GM12878 (cell line): ENCODE data around the gene C8G. TPM values are rescaled to one million over a fixed set of nuclear protein-coding genes. Genes with fewer than 3 reads are reported as not detected.

Source experiments
- ATAC-seq: fragments of 200-7000 bp; cut with Tn5 transposase; 3 replicates; pipeline ENCODE4 v1.9.1; 2020; ENCODE audit warnings: mild to moderate bottlenecking, moderate library complexity
- BruUV-seq: library from RNA; stranded (reverse); fragments of 400-500 nt; replicated peaks from 2 replicates; lab custom pipeline; 2021; lab: Mats Ljungman, UMichigan
- CTCF ChIA-PET: fragments of 300-600 bp; sonication (Branson Sonifier 250); formaldehyde crosslinking; extraction: SDS; loops from one replicate; lab custom pipeline; 2021; ENCODE audit warnings: inconsistent platforms; lab: Yijun Ruan, JAX
- POLR2A ChIA-PET: fragments of 350-600 bp; formaldehyde crosslinking; extraction: SDS; loops from one replicate; lab custom pipeline; 2021; ENCODE audit warnings: inconsistent platforms; lab: Charles Lee
- RAD21 ChIA-PET: fragments of 300-600 bp; sonication (Branson Sonifier 250); formaldehyde crosslinking; loops from one replicate; lab custom pipeline; 2023; ENCODE audit warnings: antibody characterized with exemption; ENCODE audit not compliant: unreplicated experiment; lab: Charles Lee
- SMC1A ChIA-PET: fragments of 300-600 bp; sonication (Branson Sonifier 250); formaldehyde crosslinking; loops from one replicate; lab custom pipeline; 2023; ENCODE audit not compliant: unreplicated experiment, uncharacterized antibody; lab: Charles Lee
- DNase-seq: peaks from one replicate; pipeline ENCODE4 v3.0.0-alpha.2; 2011; ENCODE audit warnings: low read depth, low spot score
- FAIRE-seq: peaks from 3 replicates; lab custom pipeline; 2011; peaks lifted over from hg19 to GRCh38; lab: Jason Lieb, UNC
- H2AFZ ChIP-seq: 2 replicates; pipeline ENCODE4 v1.6.0; 2011; ENCODE audit warnings: low read depth, low read length, control low read depth; ENCODE audit not compliant: control insufficient read depth
- H3K27ac ChIP-seq: 2 replicates; pipeline ENCODE4 v1.5.1; 2011; ENCODE audit warnings: control low read depth; ENCODE audit not compliant: control insufficient read depth, insufficient read depth
- H3K27me3 ChIP-seq, 2 experiments: replicated peaks in 1 of 2; 2 replicates each; pipeline versions ENCODE4 v1.6.0 to v1.6.1; 2011; ENCODE audit warnings: low read length in 1 of 2; ENCODE audit not compliant: control insufficient read depth in 2 of 2, insufficient read depth in 2 of 2
- H3K36me3 ChIP-seq, 2 experiments: 2 replicates each; pipeline ENCODE4 v1.5.1; 2011; ENCODE audit warnings: low read length in 1 of 2; ENCODE audit not compliant: control insufficient read depth in 2 of 2, insufficient read depth in 2 of 2
- H3K4me1 ChIP-seq: 2 replicates; pipeline ENCODE4 v1.6.1; 2011; ENCODE audit warnings: mild to moderate bottlenecking, low read length, moderate library complexity, mixed read lengths; ENCODE audit not compliant: control insufficient read depth, insufficient read depth
- H3K4me2 ChIP-seq: 2 replicates; pipeline ENCODE4 v1.6.0; 2011; ENCODE audit warnings: control low read depth; ENCODE audit not compliant: control insufficient read depth, insufficient read depth
- H3K4me3 ChIP-seq: fragments of 200-600 bp; sonication (generic); 2 replicates; pipeline ENCODE4 v1.5.1; 2016
- H3K79me2 ChIP-seq: 2 replicates; pipeline ENCODE4 v1.6.0; 2011; ENCODE audit warnings: low read length; ENCODE audit not compliant: control insufficient read depth, insufficient read depth
- H3K9ac ChIP-seq: 2 replicates; pipeline ENCODE4 v1.8.0; 2011; ENCODE audit warnings: low read length, control low read depth, mixed read lengths; ENCODE audit not compliant: control insufficient read depth, insufficient read depth
- H3K9me3 ChIP-seq: replicated peaks from 3 replicates; pipeline ENCODE4 v1.5.1; 2011; ENCODE audit warnings: mild to moderate bottlenecking, low read length; ENCODE audit not compliant: control insufficient read depth, insufficient read depth
- H4K20me1 ChIP-seq: 2 replicates; pipeline ENCODE4 v1.6.0; 2011; ENCODE audit not compliant: control insufficient read depth, insufficient read depth
- ATF7 ChIP-seq: fragments of 450-650 bp; IDR thresholded peaks from 2 replicates; pipeline ENCODE4 v1.6.1; 2016; ENCODE audit warnings: low read depth, mild to moderate bottlenecking
- BMI1 ChIP-seq: fragments of 450-650 bp; IDR thresholded peaks from 2 replicates; pipeline ENCODE4 v1.6.1; 2016; ENCODE audit warnings: mild to moderate bottlenecking, moderate library complexity, borderline replicate concordance
- CREB1 ChIP-seq: IDR thresholded peaks from 2 replicates; pipeline ENCODE4 v1.6.1; 2012; ENCODE audit warnings: low read depth, mild to moderate bottlenecking, inconsistent platforms
- GATAD2B ChIP-seq: fragments of 450-650 bp; conservative IDR thresholded peaks from 2 replicates; pipeline ENCODE4 v1.6.1; 2017; ENCODE audit warnings: low read depth, mild to moderate bottlenecking, moderate library complexity
- MLLT1 ChIP-seq: fragments of 450-650 bp; IDR thresholded peaks from 2 replicates; pipeline ENCODE4 v1.6.1; 2016; ENCODE audit warnings: mild to moderate bottlenecking
- MTA3 ChIP-seq: IDR thresholded peaks from 2 replicates; pipeline ENCODE4 v1.6.1; 2012; ENCODE audit warnings: low read length, inconsistent platforms, borderline replicate concordance
- POLR2AphosphoS5 ChIP-seq: IDR thresholded peaks from 2 replicates; pipeline ENCODE4 v1.6.1; 2011; ENCODE audit warnings: mild to moderate bottlenecking, low read length, inconsistent platforms
- RAD21 ChIP-seq: IDR thresholded peaks from 2 replicates; pipeline ENCODE4 v1.6.1; 2011; ENCODE audit warnings: mild to moderate bottlenecking, low read depth, low read length, moderate library complexity; ENCODE audit not compliant: insufficient read depth
- RCOR1 ChIP-seq: conservative IDR thresholded peaks from 2 replicates; pipeline ENCODE4 v1.6.1; 2012; ENCODE audit warnings: low read depth, low read length, improper control_type of control experiment
- SMC3 ChIP-seq: IDR thresholded peaks from 2 replicates; pipeline ENCODE4 v1.6.1; 2011; ENCODE audit warnings: low read length, improper control_type of control experiment, borderline replicate concordance
- SRF ChIP-seq, 2 experiments: IDR thresholded peaks; 2 replicates each; pipeline ENCODE4 v1.6.1; 2011; ENCODE audit warnings: low read depth in 2 of 2, low read length in 2 of 2, mild to moderate bottlenecking in 1 of 2, moderate library complexity in 1 of 2
- TARDBP ChIP-seq: IDR thresholded peaks from 2 replicates; pipeline ENCODE4 v1.6.1; 2016; ENCODE audit warnings: borderline replicate concordance
- ZBTB4 ChIP-seq: fragments of 450-650 bp; formaldehyde crosslinking; IDR thresholded peaks from 2 replicates; pipeline ENCODE4 v1.4.0; 2022; ENCODE audit warnings: mild to moderate bottlenecking, moderate library complexity
- ZNF687 ChIP-seq: fragments of 450-650 bp; IDR thresholded peaks from 2 replicates; pipeline ENCODE4 v1.6.1; 2017; ENCODE audit warnings: mild to moderate bottlenecking, moderate library complexity
- WGBS: methylation state at CpG from one replicate; pipeline ENCODE4 v1.1.6; 2016; ENCODE audit warnings: low lambda C conversion rate; ENCODE audit not compliant: insufficient replicate concordance, insufficient coverage; ENCODE audit errors: missing lambda C conversion rate; 5-methylcytosine and 5-hydroxymethylcytosine counted together
- in situ Hi-C: fragments of 300-500 bp; cut with MboI; formaldehyde crosslinking; loops from 9 replicates; pipeline ENCODE4 v1.14.3; 2018; ENCODE audit warnings: mixed read lengths
- intact Hi-C: fragments of 100-400 bp; cut with micrococcal nuclease; formaldehyde crosslinking; loops from one replicate; pipeline ENCODE4 v1.14.2; 2022; ENCODE audit not compliant: unreplicated experiment
- polyA plus RNA-seq, 11 experiments: library from polyadenylated mRNA; depleted of rRNA in 4 of 11; unstranded in 6 of 11; stranded (reverse) in 5 of 11; fragments of >200 nt; fragmentation: Nextera tagmentation in 4 of 11; fragmentation: Illumina TruSeq in 1 of 11; extraction: Ambion mirVana in 4 of 11; extraction: Trizol in 1 of 11; gene quantifications; 1 replicate in 1 of 11; 2 replicates in 10 of 11; pipeline versions ENCODE4 v1.2.1 to v1.2.3, GENCODE V29; 2011 to 2016; ENCODE audit warnings: inconsistent platforms in 2 of 11, missing spikeins in 2 of 11, low read depth in 1 of 11
- total RNA-seq, 4 experiments: library from RNA; depleted of rRNA in 3 of 4; stranded (reverse); fragments of >200 nt in 3 of 4; fragmentation: Illumina TruSeq in 1 of 4; extraction: Trizol in 1 of 4; gene quantifications; 2 replicates each; pipeline versions ENCODE4 v1.2.1 to v1.2.3, GENCODE V29; 2013 to 2021

Gene C8G
- total and polyA plus RNA-seq, 10 of the 15 experiments (the other 5 are each of a cell fraction or from before 2014, with no cell fraction given): 0.26 to 0.69 (median 0.50) TPM; not detected in 7

GRCh38 chr9:136916330-136917184, 28.5 kb upstream of the C8G start (continued):
- TF ChIP-seq ZBTB4 (CRISPR knock-in tag): no peak
- no peak for TF ChIP-seq MTA3
- no peak for TF ChIP-seq RAD21
- no peak for TF ChIP-seq CREB1

GRCh38 chr9:136917902-136918301, 27.1 kb upstream of the C8G start:
- no peaks in the 10 kb centered on the region for H3K9me3 ChIP-seq
- H3K9ac ChIP-seq: no peak overlapping the region
- H3K4me3 ChIP-seq: no peak overlapping the region
- H3K4me1 ChIP-seq: no peaks in the 10 kb centered on the region
- BruUV-seq: no TSS peak
- FAIRE-seq (no peak), DNase-seq (no peak), ATAC-seq (no peak)
- ChIA-PET RAD21 (no interaction called here), POLR2A (no interaction called here), CTCF (no interaction called here), SMC1A (no interaction called here)
- no peaks in the 10 kb centered on the region for H3K79me2 ChIP-seq
- intact Hi-C loops: no loop called here
- H4K20me1 ChIP-seq: no peaks in the 10 kb centered on the region; the same call in 1 of the 2 replicates
- H3K27ac ChIP-seq: no peak overlapping the region
- H3K4me2 ChIP-seq: no peak overlapping the region
- no peaks in the 10 kb centered on the region for H3K27me3 ChIP-seq
- WGBS: 98% methylated on average over 11 of the region's 11 CpGs
- in situ Hi-C loops: no loop called here
- peaks cover 40 to 49% of the 10 kb centered on the region in 2 experiments for H3K36me3 ChIP-seq
- no peak overlapping the region for H2AFZ ChIP-seq
- TF ChIP-seq BMI1 (no peak), ATF7 (no peak), RCOR1 (no peak), POLR2AphosphoS5 (no peak), ZNF687 (no peak), SMC3 (no peak), MLLT1 (no peak), GATAD2B (no peak), TARDBP (no peak), SRF (IDR thresholded peaks at IDR 0.05; ENCODE audit: low read depth in 2 of 2, low read length in 2 of 2) (no peak)
